GM19351 (cell line): Measurements from ENCODE around the gene NCLN.
"Not testable (repeated sequence)": the region's sequence is repeated elsewhere in the genome, so short reads cannot be mapped to it uniquely, and the experiment has no call there.

ENCODE experiments used
- ATAC-seq: cut with Tn5 transposase; IDR thresholded peaks from one replicate; pipeline ENCODE4 v1.9.1; 2021; ENCODE audit warnings: mild to moderate bottlenecking, moderate library complexity; ENCODE audit not compliant: unreplicated experiment

NCLN gene

GRCh38 chr19:3222709-3223108, 37.0 kb downstream of the NCLN start:
- ATAC-seq = no peak

- no peak for ATAC-seq
Observed at GRCh38 chr19:3224346-3225168, 38.8 kb downstream of the NCLN start, which contains the start of gene CELF5. TSS of gene CELF5 (plus strand) at chr19:3224661. CDS start at chr19:3224740, 79 bp downstream.

DNA sequence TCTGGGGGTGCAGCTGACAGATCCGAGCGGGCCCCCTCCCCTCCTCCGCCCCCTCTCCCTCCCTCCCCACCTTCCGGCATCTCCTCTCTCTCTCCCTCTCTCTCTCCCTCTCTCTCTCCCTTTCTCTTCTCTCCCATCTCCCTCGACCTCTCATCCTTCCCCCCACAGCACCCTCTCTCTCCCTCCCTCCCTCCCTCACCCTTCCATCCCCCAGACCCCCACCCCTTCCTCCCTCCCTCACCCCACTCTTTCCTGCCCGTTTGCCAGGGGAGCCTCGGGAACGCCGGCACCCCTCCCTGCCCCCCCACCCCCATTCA, 39.4 kb downstream of the NCLN start:
- no peak for ATAC-seq

- no peak for ATAC-seq
Observed at GRCh38 chr19:3225677-3226093, 40.0 kb downstream of the NCLN start.

DNA sequence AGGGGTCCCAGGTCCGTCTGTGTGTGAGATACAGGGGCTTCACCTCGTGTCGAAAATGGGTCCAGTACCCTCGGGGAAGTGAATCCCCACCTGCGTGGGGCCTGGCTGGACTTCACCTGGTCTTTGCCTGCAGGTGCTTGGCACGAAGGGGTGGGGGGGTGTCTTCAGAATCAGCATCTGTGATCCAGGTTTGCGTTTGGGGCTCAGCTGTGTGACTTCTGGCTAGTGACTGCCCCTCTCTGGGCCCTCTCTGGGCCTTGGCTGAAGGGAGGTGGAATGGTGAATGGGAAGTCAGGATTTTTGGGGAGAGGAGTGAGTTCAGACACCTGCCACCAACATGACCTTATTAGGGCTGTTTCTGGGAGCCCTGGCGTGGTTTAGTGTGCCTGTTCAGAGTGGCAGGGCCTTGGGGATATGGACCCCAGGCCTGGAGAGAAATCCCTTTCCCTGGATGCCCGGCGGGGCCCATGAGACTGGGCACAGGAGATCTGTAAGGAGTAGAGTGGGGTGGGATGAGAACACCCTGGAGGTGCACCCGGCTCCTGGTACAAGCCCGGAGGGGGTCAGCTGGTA, 41.4 kb downstream of the NCLN start:
- no peak for ATAC-seq

GRCh38 chr19:3229346-3229743, 43.6 kb downstream of the NCLN start:
- no peak for ATAC-seq

DNA sequence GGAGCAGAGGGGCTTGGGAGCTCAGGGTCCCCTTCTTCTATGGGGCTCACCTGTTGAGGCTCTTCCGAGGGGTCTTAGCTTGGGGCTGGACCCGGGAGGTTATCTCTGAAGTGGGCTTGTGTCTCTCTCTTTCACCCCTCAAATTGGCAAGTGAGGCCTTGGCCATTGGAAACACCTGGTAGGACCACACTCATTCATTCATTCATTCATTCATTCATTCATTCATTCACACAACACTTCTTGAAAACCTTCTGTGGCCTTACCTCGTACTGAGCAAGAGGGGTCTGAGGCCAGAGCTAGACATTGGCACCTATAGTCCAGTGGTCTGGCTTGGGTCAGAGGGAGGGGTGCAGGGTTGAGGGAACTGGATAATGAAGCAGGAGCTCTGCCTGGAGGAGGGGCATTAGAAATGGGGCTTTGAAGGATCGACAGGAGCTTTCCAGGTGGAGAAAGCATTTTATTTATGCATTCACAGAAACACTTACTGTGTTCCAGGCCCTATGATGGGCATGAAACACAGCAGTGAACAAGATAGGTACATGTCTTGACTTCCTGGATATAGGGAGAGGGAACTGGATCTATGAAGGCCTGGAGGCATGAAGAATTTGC, 44.3 kb downstream of the NCLN start:
- no peak for ATAC-seq

DNA sequence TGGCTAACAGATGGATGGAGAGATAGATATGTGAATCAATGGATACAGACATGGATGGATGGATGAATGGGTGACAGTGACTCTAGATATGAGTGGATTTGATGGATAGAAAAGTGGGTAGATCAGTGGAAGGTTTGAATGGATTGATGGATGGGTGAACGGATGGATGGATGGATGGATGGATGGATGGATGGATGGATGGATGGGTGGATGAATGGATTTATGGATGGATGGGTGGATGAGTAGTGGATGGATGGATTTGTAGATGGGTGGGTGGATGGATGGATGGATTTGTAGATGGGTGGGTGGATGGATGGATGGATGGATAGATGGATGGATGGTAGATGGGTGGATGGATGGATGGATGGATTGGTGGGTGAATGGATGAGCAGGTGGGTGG, 45.6 kb downstream of the NCLN start:
- no peak for ATAC-seq

DNA sequence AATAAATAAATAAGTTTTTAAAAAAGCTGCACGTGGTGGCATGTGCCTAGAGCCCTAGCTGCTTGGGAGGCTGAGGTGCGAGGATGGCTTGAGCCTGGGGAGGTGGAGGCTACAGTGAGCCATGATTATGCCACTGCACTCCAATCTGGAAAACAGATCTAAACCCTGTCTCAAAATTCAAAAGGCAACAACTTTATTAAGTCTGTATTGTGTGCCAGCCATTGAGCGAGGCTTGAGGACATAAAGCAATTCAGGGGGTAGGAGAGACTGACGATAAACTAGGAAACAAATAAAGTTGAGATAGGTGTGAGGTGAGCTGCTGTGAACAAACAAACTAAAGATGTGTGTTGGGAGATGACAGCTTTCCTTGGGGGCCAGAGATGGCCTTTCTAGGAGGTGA, 47.4 kb downstream of the NCLN start:
- no peak for ATAC-seq

DNA sequence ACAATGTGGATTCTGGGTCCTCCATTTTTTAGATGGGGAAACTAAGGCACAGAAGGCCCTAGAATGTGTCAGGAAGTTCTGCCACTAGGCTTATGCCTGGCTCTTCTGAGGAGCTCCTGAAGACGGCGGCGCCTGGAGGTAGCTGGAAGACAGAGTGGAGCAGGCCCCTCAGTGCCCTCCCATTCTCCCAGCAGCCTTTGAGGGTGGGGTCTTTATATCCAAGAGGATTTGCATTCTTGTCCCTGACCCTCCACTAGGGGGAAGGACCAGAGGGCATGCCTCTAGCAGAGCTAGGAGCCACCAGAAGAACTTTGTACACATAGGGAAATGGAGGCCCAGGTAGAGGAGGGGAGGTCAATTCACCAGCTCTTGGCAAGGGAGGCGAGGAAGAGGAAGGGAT, 48.1 kb downstream of the NCLN start:
- ATAC-seq = no peak

- ATAC-seq = no peak
Observed at GRCh38 chr19:3234800-3235199, 49.1 kb downstream of the NCLN start.

DNA sequence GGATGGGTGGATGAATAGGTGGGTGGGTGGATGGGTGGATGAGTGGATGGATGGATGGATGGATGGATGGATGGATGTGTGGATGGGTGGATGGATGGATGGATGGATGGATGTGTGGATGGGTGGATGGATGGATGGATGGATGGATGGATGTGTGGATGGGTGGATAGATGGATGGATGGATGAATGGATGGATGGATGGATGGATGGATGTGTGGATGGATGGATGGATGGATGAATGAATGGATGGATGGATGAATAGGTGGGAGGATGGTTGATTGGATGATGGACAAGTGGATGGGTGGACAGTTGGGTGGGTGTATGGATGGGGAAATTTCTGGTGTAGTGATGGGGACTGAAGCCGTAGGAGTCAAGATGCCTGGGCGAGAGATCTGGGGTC, 49.9 kb downstream of the NCLN start:
- not testable (repeated sequence) for ATAC-seq

- ATAC-seq = no peak
Observed at GRCh38 chr19:3236272-3236671, 50.5 kb downstream of the NCLN start.

- ATAC-seq = no peak
Observed at GRCh38 chr19:3238066-3238561, 52.4 kb downstream of the NCLN start.

- ATAC-seq = no peak
Observed at GRCh38 chr19:3239367-3239766, 53.6 kb downstream of the NCLN start.

DNA sequence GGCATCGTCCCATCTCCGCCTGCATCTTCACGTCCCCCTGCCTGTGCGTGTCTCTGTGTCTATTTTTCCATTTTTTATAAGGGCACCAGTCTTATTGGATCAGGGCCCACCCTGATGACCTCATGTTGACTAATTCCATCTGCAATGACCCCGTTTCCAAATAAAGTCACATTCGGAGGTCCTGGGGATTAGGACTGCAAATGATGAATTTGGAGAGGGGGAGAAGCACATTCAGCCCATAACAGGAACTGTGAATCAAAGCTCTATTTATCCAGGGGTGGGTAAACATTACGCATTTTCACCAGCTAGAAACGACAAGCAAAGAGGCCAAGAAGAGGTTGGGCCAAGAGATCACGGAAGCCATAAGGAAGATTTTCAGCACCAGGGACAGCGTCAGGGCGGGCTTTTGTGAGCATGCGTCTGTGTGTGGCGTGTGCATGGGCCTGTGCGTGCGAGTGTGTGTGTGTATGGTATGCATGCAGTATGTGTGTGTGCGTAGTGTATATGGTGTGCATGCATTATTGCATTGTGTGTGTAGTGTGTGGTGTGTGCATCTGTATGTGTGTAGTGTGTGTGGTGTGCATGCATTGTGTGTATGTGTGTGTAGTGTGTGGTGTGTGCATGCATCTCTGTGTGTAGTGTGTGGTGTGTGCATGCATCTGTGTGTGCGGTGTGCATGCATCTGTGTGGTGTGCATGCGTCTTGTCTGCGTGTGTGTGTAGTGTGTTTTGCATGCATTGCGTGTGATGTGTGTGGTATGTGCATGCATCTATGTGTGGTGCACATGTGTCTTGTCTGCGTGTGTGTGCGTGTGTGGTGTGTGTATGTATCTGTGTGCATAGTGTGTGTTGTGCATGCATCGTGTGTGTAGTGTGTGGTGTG, 58.3 kb downstream of the NCLN start:
- ATAC-seq = no peak

- no peak for ATAC-seq
Observed at GRCh38 chr19:3245050-3245449, 59.3 kb downstream of the NCLN start.

- ATAC-seq = no peak
Observed at GRCh38 chr19:3248728-3249326, 63.1 kb downstream of the NCLN start.

DNA sequence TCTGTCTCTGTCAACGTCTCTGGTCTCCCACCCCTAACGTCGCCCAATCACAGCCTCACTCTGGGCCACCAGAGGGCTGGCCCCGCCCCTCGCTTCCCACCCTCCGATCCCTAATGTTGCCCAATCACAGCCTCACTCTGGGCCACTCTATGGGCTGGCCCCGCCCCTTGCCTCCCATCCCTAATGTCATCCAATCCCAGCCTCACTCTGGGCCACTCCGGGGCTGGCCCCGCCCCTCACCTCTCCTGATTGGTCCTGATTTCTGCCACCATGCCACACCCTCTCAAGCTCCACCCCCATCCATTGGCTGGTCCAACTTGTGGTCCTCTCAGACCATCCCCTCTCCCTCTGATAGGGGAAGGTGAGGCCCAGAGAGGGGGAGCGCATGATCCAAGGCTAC, 63.7 kb downstream of the NCLN start:
- ATAC-seq = no peak

DNA sequence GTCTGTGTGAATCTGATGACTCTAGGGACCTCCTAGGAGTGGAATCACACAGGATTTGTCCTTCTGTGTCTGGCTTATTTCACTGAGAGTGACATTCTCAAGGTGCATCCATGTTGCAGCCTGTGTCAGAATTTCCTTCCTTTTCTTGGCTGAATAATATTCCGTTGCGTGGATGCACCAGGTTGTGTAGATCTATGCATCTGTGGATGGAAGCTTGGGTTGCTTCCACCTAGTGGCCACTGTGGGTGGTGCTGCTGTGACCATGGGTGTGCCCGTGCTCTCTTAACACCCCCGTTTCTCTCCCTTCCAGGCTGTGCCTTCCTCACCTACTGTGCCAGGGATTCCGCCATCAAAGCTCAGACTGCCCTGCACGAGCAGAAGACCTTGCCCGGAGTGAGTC, 64.9 kb downstream of the NCLN start:
- ATAC-seq = no peak

- ATAC-seq = no peak
Observed at GRCh38 chr19:3251229-3251628, 65.5 kb downstream of the NCLN start.
